Ascending aorta (tissue), 2 donors: ENCODE results near the gene ENOX1. TPM values are rescaled to one million over a fixed set of nuclear protein-coding genes. Genes with fewer than 3 reads are reported as not detected.

ENCODE experiments used
- DNase-seq, 2 donors: peaks; one replicate each; pipeline ENCODE4 v3.0.0-alpha.2; 2019; ENCODE audit warnings: low spot score in 2 of 2
- H3K27ac ChIP-seq, 2 donors: fragments of 200-600 bp; sonication (generic); one replicate each; pipeline ENCODE4 v1.5.1; 2016 to 2017; ENCODE audit warnings: mild to moderate bottlenecking in 1 of 2
- H3K27me3 ChIP-seq: fragments of 200-600 bp; sonication (generic); one replicate; pipeline ENCODE4 v1.5.1; 2017
- H3K36me3 ChIP-seq, 2 donors: fragments of 200-600 bp; sonication (generic); one replicate each; pipeline ENCODE4 v1.5.1; 2016
- H3K4me1 ChIP-seq, 2 donors: fragments of 200-600 bp; sonication (generic); one replicate each; pipeline ENCODE4 v1.5.1; 2016 to 2017; ENCODE audit warnings: mild to moderate bottlenecking in 1 of 2
- H3K4me3 ChIP-seq, 2 donors: fragments of 200-600 bp; sonication (generic); one replicate each; pipeline ENCODE4 v1.5.1; 2016 to 2017; ENCODE audit warnings: mild to moderate bottlenecking in 1 of 2
- H3K9me3 ChIP-seq, 2 donors: fragments of 200-600 bp; sonication (generic); one replicate each; pipeline ENCODE4 v1.5.1; 2016
- CTCF ChIP-seq, 3 experiments: fragments of 200-600 bp in 2 of 3; fragments of 450-650 bp in 1 of 3; sonication (generic) in 2 of 3; IDR thresholded peaks; one replicate each; pipeline ENCODE4 v1.5.1; 2016 to 2019; ENCODE audit warnings: antibody characterized with exemption in 3 of 3, mild to moderate bottlenecking in 1 of 3, moderate library complexity in 1 of 3
- intact Hi-C: fragments of 100-400 bp; cut with DNase I; formaldehyde crosslinking; loops from one replicate; pipeline ENCODE4 v1.15.1; 2023
- total RNA-seq: library from RNA; depleted of rRNA; stranded (reverse); fragments of >200 nt; gene quantifications from one replicate; pipeline ENCODE4 v1.1.0, GENCODE V29; 2016

ENOX1 gene
- total RNA-seq, 1 donor from 2014 or later: 0.21 TPM

- no peak for TF ChIP-seq CTCF (IDR thresholded peaks at IDR 0.05)
- H3K27ac ChIP-seq: no peak overlapping the region
- no peak for DNase-seq
- no peaks in the 10 kb centered on the region for H3K4me1 ChIP-seq
- H3K9me3 ChIP-seq: no peaks in the 10 kb centered on the region
- H3K27me3 ChIP-seq: no peaks in the 10 kb centered on the region
- intact Hi-C loops: no loop called here
- H3K4me3 ChIP-seq: no peak overlapping the region
- no peaks in the 10 kb centered on the region for H3K36me3 ChIP-seq
Observed at GRCh38 chr13:43414111-43414510, 372.7 kb downstream of the ENOX1 start.

- no peak for DNase-seq
- Histone ChIP-seq H3K36me3 (no peaks in the 10 kb centered on the region), H3K27me3 (no peaks in the 10 kb centered on the region), H3K9me3 (no peaks in the 10 kb centered on the region), H3K27ac (no peak overlapping the region), H3K4me1 (no peaks in the 10 kb centered on the region), H3K4me3 (no peak overlapping the region)
- intact Hi-C loops: no loop called here
- no peak for TF ChIP-seq CTCF (IDR thresholded peaks at IDR 0.05)
Observed at GRCh38 chr13:43411741-43412140, 375.0 kb downstream of the ENOX1 start.

GRCh38 chr13:43411211-43411610 is 375.6 kb downstream of the ENOX1 start:
- no peaks in the 10 kb centered on the region for H3K27me3 ChIP-seq
- TF ChIP-seq CTCF (IDR thresholded peaks at IDR 0.05): no peak
- H3K9me3 ChIP-seq: no peaks in the 10 kb centered on the region
- intact Hi-C loops: no loop called here
- H3K36me3 ChIP-seq: no peaks in the 10 kb centered on the region
- H3K4me1 ChIP-seq: no peaks in the 10 kb centered on the region
- no peak for DNase-seq
- H3K27ac ChIP-seq: no peak overlapping the region
- H3K4me3 ChIP-seq: no peak overlapping the region

- no peak for DNase-seq
- Histone ChIP-seq H3K36me3 (no peaks in the 10 kb centered on the region), H3K4me1 (no peaks in the 10 kb centered on the region), H3K4me3 (no peak overlapping the region), H3K9me3 (no peaks in the 10 kb centered on the region), H3K27me3 (no peaks in the 10 kb centered on the region), H3K27ac (no peak overlapping the region)
- intact Hi-C loops: no loop called here
- no peak for TF ChIP-seq CTCF (IDR thresholded peaks at IDR 0.05)
Observed at GRCh38 chr13:43408274-43408673, 378.5 kb downstream of the ENOX1 start.

- Histone ChIP-seq H3K27me3 (no peaks in the 10 kb centered on the region), H3K27ac (no peak overlapping the region), H3K9me3 (no peaks in the 10 kb centered on the region), H3K4me1 (no peaks in the 10 kb centered on the region), H3K36me3 (no peaks in the 10 kb centered on the region), H3K4me3 (no peak overlapping the region)
- intact Hi-C loops: no loop called here
- TF ChIP-seq CTCF (IDR thresholded peaks at IDR 0.05): no peak
- no peak for DNase-seq
Observed at GRCh38 chr13:43407023-43407581, 379.7 kb downstream of the ENOX1 start.

- Histone ChIP-seq H3K4me1 (no peaks in the 10 kb centered on the region), H3K27me3 (no peaks in the 10 kb centered on the region), H3K27ac (no peak overlapping the region), H3K4me3 (no peak overlapping the region), H3K9me3 (no peaks in the 10 kb centered on the region), H3K36me3 (no peaks in the 10 kb centered on the region)
- no peak for DNase-seq
- intact Hi-C loops: no loop called here
- no peak for TF ChIP-seq CTCF (IDR thresholded peaks at IDR 0.05)
Observed at GRCh38 chr13:43405457-43405856, 381.3 kb downstream of the ENOX1 start.
